VCaP (cell line): Measurements from ENCODE around the gene LIN7B.

Experiments
- H3K27ac ChIP-seq: fragments of 450-650 bp; 2 replicates; pipeline ENCODE4 v1.5.1; 2017
- TF ChIP-seq, protein P1 (sequence below): fragments of 450-650 bp; conservative IDR thresholded peaks from 2 replicates; pipeline ENCODE4 v1.5.1; 2017; ENCODE audit warnings: mild to moderate bottlenecking, moderate library complexity

Gene LIN7B

DNA sequence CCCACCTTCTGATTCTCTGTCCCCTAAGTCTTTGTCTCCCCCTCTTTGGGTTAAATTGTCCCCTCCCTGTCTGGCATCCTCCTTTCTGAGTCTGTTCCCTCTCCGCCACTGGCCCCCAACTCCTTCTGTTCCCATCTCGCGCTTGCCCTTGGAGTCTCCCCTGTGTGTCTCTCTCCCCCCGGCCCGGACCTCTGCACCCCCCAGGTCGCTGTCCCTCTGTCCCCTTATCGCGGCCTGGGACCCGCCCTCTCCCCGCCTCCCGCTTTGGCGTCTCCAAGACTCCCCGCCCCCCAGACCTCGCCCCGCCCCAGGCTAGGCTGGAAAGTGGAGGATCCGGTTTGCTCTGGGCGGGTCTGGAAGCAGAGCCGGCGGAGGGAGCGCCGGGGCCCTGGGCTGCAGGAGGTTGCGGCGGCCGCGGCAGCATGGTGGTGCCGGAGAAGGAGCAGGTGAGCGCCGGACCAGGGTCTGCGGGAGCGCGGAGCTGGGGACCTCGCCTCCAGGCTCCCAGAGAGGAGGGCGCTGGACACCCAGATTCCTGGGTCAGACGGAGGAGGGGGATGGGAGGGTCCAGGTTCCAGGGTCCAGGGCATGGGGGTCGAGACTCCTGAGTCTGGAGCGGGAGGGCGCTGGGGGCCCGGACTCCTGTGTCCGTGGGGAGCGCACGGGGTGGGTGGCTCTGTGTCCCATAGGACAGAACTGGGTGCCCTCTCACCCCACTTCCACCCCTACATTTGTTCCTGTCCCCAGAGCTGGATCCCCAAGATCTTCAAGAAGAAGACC, 43.5 kb downstream of the LIN7B start, which contains the start of gene TRPM4:
Gene TRPM4 (plus strand): TSS at position 348 of the 780 bp plus-strand sequence. CDS start 75 bp downstream, at position 423.
- TF ChIP-seq, protein P1, sequence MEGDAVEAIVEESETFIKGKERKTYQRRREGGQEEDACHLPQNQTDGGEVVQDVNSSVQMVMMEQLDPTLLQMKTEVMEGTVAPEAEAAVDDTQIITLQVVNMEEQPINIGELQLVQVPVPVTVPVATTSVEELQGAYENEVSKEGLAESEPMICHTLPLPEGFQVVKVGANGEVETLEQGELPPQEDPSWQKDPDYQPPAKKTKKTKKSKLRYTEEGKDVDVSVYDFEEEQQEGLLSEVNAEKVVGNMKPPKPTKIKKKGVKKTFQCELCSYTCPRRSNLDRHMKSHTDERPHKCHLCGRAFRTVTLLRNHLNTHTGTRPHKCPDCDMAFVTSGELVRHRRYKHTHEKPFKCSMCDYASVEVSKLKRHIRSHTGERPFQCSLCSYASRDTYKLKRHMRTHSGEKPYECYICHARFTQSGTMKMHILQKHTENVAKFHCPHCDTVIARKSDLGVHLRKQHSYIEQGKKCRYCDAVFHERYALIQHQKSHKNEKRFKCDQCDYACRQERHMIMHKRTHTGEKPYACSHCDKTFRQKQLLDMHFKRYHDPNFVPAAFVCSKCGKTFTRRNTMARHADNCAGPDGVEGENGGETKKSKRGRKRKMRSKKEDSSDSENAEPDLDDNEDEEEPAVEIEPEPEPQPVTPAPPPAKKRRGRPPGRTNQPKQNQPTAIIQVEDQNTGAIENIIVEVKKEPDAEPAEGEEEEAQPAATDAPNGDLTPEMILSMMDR: no peak
- peak within 1 kb of the TSS; percentile 91 for H3K27ac ChIP-seq

DNA sequence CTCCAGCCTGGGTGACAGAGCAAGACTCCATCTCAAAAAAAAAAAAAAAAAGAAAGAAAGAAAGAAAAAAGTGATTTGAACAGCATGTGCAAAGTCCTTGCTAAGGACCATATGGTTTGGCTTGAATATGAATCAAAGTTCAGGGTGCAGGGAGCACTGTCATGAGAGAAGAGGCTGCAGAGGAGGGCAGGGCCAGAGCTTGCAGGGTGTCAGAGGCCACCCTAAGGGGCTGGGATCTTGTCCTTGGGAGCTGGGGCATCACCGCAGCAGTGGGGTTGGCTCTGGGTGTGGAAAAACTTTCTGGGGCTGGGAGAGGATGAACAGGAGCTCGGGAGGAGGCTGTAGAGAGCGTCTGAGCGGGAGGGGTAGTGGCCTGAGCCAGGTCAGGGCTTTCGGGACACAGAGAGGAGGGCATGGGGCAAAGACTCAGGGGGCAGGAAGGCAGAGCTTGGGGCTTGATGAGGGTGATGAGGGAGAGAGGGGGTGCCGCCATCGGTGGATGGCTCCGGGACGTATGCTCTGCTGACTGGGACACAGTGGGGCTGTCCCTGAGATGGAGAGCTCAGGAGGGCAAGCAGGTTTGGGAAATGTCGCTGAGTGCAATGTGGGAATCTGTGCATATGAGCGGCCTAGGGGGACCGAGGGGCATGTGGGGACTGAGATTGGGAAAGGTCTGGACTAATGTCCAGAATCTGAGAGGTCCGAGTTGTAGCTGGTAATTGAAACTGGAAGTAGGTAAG, 46.5 kb downstream of the LIN7B start:
- peak overlapping the region; percentile 91; the same call in 1 of the 2 replicates for H3K27ac ChIP-seq
- TF ChIP-seq, protein P1: no peak

DNA sequence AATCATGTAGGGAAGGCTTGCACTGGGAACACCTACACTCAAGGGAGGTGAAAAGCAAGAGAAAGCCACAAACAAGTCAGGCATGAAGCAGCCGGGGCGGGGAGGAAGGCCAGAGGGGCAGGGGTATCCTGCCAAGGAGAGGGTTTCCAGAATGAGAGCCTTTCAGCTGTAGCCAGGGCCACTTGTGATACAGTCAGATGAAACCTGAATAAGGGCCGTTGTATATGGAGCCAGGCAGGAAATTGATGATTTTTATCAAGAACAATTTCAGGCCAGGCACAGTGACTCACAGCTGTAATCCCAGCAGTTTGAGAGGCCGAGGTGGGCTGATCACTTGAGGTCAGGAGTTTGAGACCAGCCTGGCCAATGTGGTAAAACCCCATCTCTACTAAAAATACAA, 47.8 kb downstream of the LIN7B start:
- H3K27ac ChIP-seq: peak overlapping the region; percentile 100
- TF ChIP-seq, protein P1: no peak

DNA sequence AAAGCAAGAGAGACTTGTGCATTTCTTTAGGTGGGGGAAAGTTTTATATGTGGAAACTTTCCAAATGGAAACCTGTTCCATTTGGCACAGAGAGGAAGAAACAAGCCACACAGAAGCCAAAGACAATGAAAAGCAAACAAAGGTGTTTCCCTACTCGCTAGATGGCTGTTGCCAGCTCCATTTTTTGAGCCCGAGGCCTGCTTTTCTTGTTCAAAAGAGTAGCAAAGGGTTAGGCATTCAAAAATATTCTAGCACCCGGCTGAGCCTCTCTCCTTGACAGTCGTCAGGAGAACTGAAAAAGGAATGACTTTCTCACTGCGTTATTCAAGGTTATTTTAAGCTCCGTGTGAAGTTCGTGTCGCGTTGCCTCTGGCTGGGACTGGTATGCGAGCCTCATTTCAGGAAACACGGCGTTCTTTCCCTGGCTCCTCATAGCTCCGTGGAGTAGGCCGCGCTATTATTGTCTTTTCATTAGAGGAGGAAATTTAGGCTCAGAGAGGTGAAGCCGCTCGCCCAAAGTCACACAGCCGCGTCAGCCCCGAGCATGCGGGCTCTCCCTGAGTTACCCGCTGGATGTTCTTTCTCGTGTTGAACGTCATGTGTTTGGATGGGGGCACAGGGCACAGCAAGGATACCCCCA, 51.1 kb downstream of the LIN7B start:
- TF ChIP-seq, protein P1: no peak
- H3K27ac ChIP-seq: peak overlapping the region; percentile 100

DNA sequence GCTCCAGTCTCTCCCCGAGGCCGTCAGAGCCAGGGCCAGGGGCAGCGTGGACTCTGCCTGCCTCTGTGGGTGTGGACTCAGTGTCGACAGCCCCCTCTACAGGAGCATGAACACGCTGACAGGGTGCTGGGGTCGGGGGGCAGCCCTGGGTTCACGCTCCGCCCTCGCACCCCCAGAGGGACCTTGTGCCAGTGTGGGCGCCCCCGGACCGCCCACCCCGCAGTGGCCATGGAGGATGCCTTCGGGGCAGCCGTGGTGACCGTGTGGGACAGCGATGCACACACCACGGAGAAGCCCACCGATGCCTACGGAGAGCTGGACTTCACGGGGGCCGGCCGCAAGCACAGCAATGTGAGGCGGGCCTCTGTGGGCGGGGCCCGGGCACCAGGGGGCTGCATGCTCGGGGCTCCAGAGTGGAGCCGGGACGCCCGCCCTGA, 51.7 kb downstream of the LIN7B start:
- H3K27ac ChIP-seq: peak overlapping the region; percentile 100
- TF ChIP-seq, protein P1: no peak

DNA sequence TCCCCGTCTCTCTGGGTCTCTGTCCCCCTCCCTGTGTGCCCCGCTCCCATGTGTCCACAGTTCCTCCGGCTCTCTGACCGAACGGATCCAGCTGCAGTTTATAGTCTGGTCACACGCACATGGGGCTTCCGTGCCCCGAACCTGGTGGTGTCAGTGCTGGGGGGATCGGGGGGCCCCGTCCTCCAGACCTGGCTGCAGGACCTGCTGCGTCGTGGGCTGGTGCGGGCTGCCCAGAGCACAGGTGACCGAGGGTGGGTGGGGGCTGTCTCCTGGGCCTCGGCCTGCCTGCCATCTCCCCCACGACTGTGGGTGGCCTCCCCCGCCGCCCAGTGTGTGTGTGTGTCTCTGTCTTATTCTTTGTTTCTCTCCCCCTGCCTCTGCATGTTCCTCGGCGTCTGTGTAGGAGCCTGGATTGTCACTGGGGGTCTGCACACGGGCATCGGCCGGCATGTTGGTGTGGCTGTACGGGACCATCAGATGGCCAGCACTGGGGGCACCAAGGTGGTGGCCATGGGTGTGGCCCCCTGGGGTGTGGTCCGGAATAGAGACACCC, 53.8 kb downstream of the LIN7B start:
- H3K27ac ChIP-seq: peak overlapping the region; percentile 25; the same call in 1 of the 2 replicates
- TF ChIP-seq, protein P1: no peak
